Activated CD8-positive, alpha-beta T cell treated with anti-CD3 and anti-CD28 coated beads for 36 hours (primary cell): Measurements from ENCODE around the gene MICA. TPM values are rescaled to one million over a fixed set of nuclear protein-coding genes. Genes with fewer than 3 reads are reported as not detected.
A peak's percentile ranks its signal among the peaks of the same experiment; 100 is the strongest.

ENCODE experiments used
- ATAC-seq: fragments of 200-7000 bp; cut with Tn5 transposase; one replicate; pipeline ENCODE4 v1.10.0; 2021; ENCODE audit warnings: mild to moderate bottlenecking, moderate library complexity
- CTCF ChIA-PET: fragments of 350-600 bp; sonication (Branson Sonifier 250); formaldehyde crosslinking; loops from one replicate; lab custom pipeline; 2021; ENCODE audit warnings: antibody characterized with exemption; lab: Charles Lee
- POLR2A ChIA-PET: fragments of 350-600 bp; sonication (Branson Sonifier 250); formaldehyde crosslinking; loops from one replicate; lab custom pipeline; 2021; ENCODE audit warnings: antibody characterized with exemption; lab: Charles Lee
- DNase-seq: peaks from one replicate; pipeline ENCODE4 v3.0.0-alpha.2; 2020
- H3K27ac Mint-ChIP-seq: one replicate; pipeline ENCODE4 v1.8.0; 2021; ENCODE audit warnings: mild to moderate bottlenecking, mixed read lengths
- H3K27me3 Mint-ChIP-seq: one replicate; pipeline ENCODE4 v1.8.0; 2021; ENCODE audit warnings: mixed read lengths
- H3K36me3 Mint-ChIP-seq: one replicate; pipeline ENCODE4 v1.8.0; 2021; ENCODE audit warnings: low read depth, mixed read lengths
- H3K4me1 Mint-ChIP-seq: one replicate; pipeline ENCODE4 v1.8.0; 2021; ENCODE audit warnings: low read depth, mixed read lengths
- H3K4me3 Mint-ChIP-seq: one replicate; pipeline ENCODE4 v1.8.0; 2021; ENCODE audit warnings: mild to moderate bottlenecking, moderate library complexity, mixed read lengths
- H3K9me3 Mint-ChIP-seq: one replicate; pipeline ENCODE4 v1.8.0; 2021; ENCODE audit warnings: mixed read lengths
- CTCF ChIP-seq: fragments of 200-600 bp; IDR thresholded peaks from one replicate; pipeline ENCODE4 v1.8.0; 2022; ENCODE audit warnings: antibody characterized with exemption, mild to moderate bottlenecking
- intact Hi-C: fragments of 100-400 bp; cut with micrococcal nuclease; formaldehyde crosslinking; loops from one replicate; pipeline ENCODE4 v1.10.0; 2022
- total RNA-seq, 2 experiments: library from RNA; stranded (reverse); gene quantifications; one replicate each; pipeline ENCODE4 v1.2.3, GENCODE V29; 2021

Gene MICA
- total RNA-seq, 2 experiments from 2014 or later = 5.6 to 6.0 TPM

- CTCF ChIA-PET = interaction anchor here (0.8 to 7.9 kb wide), 9 partner anchors 8 to 83 kb away, joined by 3 to 98 read pairs (median 5); no protein-coding TSS in a partner anchor
- intact Hi-C loops = loop anchor here (1.0 kb wide), 1 partner anchor 43 kb away; no protein-coding TSS in a partner anchor
Measured at GRCh38 chr6:31397901-31398525, 5.4 kb upstream of the MICA start.

GRCh38 chr6:31399589-31400466 is 3.6 kb upstream of the MICA start:
- peak; percentile 84 for TF ChIP-seq CTCF
- H3K36me3 Mint-ChIP-seq = peaks cover 2% of the 10 kb centered on the region
- ATAC-seq (peak; percentile 43), DNase-seq (peak; percentile 75)
- H3K4me1 Mint-ChIP-seq = peaks cover 44% of the 10 kb centered on the region
- peak overlapping the region; percentile 93 for H3K27ac Mint-ChIP-seq
- ChIA-PET POLR2A (interaction anchor here (0.6 to 1.1 kb wide), 9 partner anchors 23 to 471 kb away, joined by 3 read pairs; no protein-coding TSS in a partner anchor), CTCF (interaction anchor here (0.6 to 7.9 kb wide), 11 partner anchors 19 to 172 kb away, joined by 3 to 98 read pairs (median 5); partner anchors contain the start of gene DDX39B)
- intact Hi-C loops = no loop called here
- no peaks in the 10 kb centered on the region for H3K9me3 Mint-ChIP-seq
- no peaks in the 10 kb centered on the region for H3K27me3 Mint-ChIP-seq
- H3K4me3 Mint-ChIP-seq = peak overlapping the region; percentile 81

More at GRCh38 chr6:31397901-31398525, 5.4 kb upstream of the MICA start:
- no peak for DNase-seq
- Mint-ChIP-seq H3K4me1 (peaks cover 38% of the 10 kb centered on the region), H3K4me3 (no peak overlapping the region), H3K27me3 (no peaks in the 10 kb centered on the region), H3K36me3 (no peaks in the 10 kb centered on the region), H3K9me3 (no peaks in the 10 kb centered on the region), H3K27ac (no peak overlapping the region)
- POLR2A ChIA-PET = interaction anchor here (0.7 to 1.4 kb wide), 2 partner anchors 16 to 34 kb away, joined by 3 read pairs; no protein-coding TSS in a partner anchor
- no peak for TF ChIP-seq CTCF
- ATAC-seq = no peak

- Mint-ChIP-seq H3K27me3 (no peaks in the 10 kb centered on the region), H3K4me1 (peaks cover 44% of the 10 kb centered on the region), H3K36me3 (peaks cover 2% of the 10 kb centered on the region), H3K9me3 (no peaks in the 10 kb centered on the region), H3K4me3 (peak overlapping the region; percentile 81), H3K27ac (peak overlapping the region; percentile 93)
- no peak for TF ChIP-seq CTCF
- peak; percentile 55 for ATAC-seq
- intact Hi-C loops = no loop called here
- ChIA-PET CTCF (interaction anchor here (0.6 to 7.9 kb wide), 12 partner anchors 20 to 198 kb away, joined by 3 to 98 read pairs (median 4); partner anchors contain the start of gene DDX39B), POLR2A (interaction anchor here (0.6 to 1.1 kb wide), 10 partner anchors 20 to 472 kb away, joined by 3 read pairs; no protein-coding TSS in a partner anchor)
- DNase-seq = peak; percentile 90
Measured at GRCh38 chr6:31400467-31401289, 2.7 kb upstream of the MICA start.

GRCh38 chr6:31401403-31401802 is 2.0 kb upstream of the MICA start:
- ChIA-PET POLR2A (interaction anchor here (0.6 to 1.0 kb wide), 4 partner anchors 19 to 180 kb away, joined by 3 read pairs; no protein-coding TSS in a partner anchor), CTCF (interaction anchor here (0.7 to 7.9 kb wide), 6 partner anchors 33 to 197 kb away, joined by 3 to 98 read pairs (median 8); no protein-coding TSS in a partner anchor)
- ATAC-seq (no peak), DNase-seq (peak; percentile 17)
- Mint-ChIP-seq H3K4me3 (peak overlapping the region; percentile 81), H3K4me1 (peaks cover 46% of the 10 kb centered on the region), H3K9me3 (no peaks in the 10 kb centered on the region), H3K27me3 (no peaks in the 10 kb centered on the region), H3K27ac (peak overlapping the region; percentile 93), H3K36me3 (peaks cover 2% of the 10 kb centered on the region)
- intact Hi-C loops = no loop called here
- no peak for TF ChIP-seq CTCF
